Kidney (tissue), 14 donors: ENCODE results near the gene FAT1. TPM values are rescaled to one million over a fixed set of nuclear protein-coding genes. Genes with fewer than 3 reads are reported as not detected.

Source experiments
- DNase-seq, 5 donors: peaks; one replicate each; pipeline ENCODE4 v3.0.0-alpha.2; 2013 to 2020
- FAIRE-seq: peaks from 2 replicates; lab custom pipeline; 2012; peaks lifted over from hg19 to GRCh38; lab: Jason Lieb, UNC
- H3K27ac ChIP-seq, 2 donors: one replicate each; pipeline ENCODE4 v1.7.0; 2013; ENCODE audit warnings: low read depth in 2 of 2, low read length in 2 of 2, inconsistent platforms in 1 of 2
- H3K27me3 ChIP-seq: one replicate; pipeline ENCODE4 v1.7.1; 2013; ENCODE audit warnings: low read length, inconsistent platforms; ENCODE audit not compliant: control insufficient read depth, insufficient read depth
- H3K36me3 ChIP-seq, 3 donors: one replicate each; pipeline versions ENCODE4 v1.7.0 to v1.7.1; 2013; ENCODE audit warnings: low read length in 3 of 3, control low read depth in 1 of 3, inconsistent platforms in 1 of 3; ENCODE audit not compliant: insufficient read depth in 3 of 3, control insufficient read depth in 2 of 3
- H3K4me1 ChIP-seq, 3 donors: one replicate each; pipeline versions ENCODE4 v1.7.0 to v1.7.1; 2013; ENCODE audit warnings: low read length in 3 of 3, inconsistent platforms in 1 of 3, low read depth in 1 of 3; ENCODE audit not compliant: control insufficient read depth in 2 of 3, insufficient read depth in 2 of 3
- H3K4me3 ChIP-seq, 3 donors: one replicate each; pipeline versions ENCODE4 v1.7.0 to v1.8.1; 2013; ENCODE audit warnings: low read length in 3 of 3, control low read depth in 1 of 3, inconsistent platforms in 1 of 3
- H3K9ac ChIP-seq, 3 donors: one replicate each; pipeline versions ENCODE4 v1.7.0 to v1.7.1; 2013; ENCODE audit warnings: low read length in 3 of 3, control low read depth in 1 of 3, inconsistent platforms in 1 of 3
- H3K9me3 ChIP-seq, 3 donors: one replicate each; pipeline versions ENCODE4 v1.7.0 to v1.7.1; 2013; ENCODE audit warnings: low read length in 3 of 3, control low read depth in 1 of 3, inconsistent platforms in 1 of 3; ENCODE audit not compliant: control insufficient read depth in 2 of 3, insufficient read depth in 1 of 3
- intact Hi-C: fragments of 100-400 bp; cut with DNase I; formaldehyde crosslinking; loops from one replicate; pipeline ENCODE4 v1.11.1; 2022
- polyA plus RNA-seq: library from polyadenylated mRNA; stranded (reverse); fragments of 350-450 nt; fragmentation: Illumina TruSeq; extraction: RNeasy Lipid Tissue Mini Kit (QIAGEN cat#74804); gene quantifications from one replicate; pipeline ENCODE4 v1.2.3, GENCODE V29; 2014; ENCODE audit warnings: low read depth, low replicate concordance; ENCODE audit not compliant: insufficient read depth
- total RNA-seq: library from RNA; stranded (reverse); fragmentation: NEBNext Ultra II Directional; extraction: Animal tissue kit (Norgen Biotek cat#: 25700); gene quantifications from one replicate; pipeline ENCODE4 v1.2.1, GENCODE V29; 2021
- TF ChIP-seq, protein P1 (sequence below): IDR thresholded peaks from 3 replicates; pipeline ENCODE4 v1.5.1; 2012; ENCODE audit warnings: mild to moderate bottlenecking, moderate library complexity, borderline replicate concordance; ENCODE audit not compliant: insufficient read depth; ENCODE audit errors: extremely low read depth
- donor health status: control.
- donor health status: control.
- donor health status: control.
- donor health status: control.
- donor health status: control.
- donor health status: DM: yes; HTN: yes; CAD: no.
- donor health status: Normal renal cell carcinoma (clear cell type).

Gene FAT1
- total and polyA plus RNA-seq, 2 donors from 2014 or later: 62.2 to 254 TPM

DNA sequence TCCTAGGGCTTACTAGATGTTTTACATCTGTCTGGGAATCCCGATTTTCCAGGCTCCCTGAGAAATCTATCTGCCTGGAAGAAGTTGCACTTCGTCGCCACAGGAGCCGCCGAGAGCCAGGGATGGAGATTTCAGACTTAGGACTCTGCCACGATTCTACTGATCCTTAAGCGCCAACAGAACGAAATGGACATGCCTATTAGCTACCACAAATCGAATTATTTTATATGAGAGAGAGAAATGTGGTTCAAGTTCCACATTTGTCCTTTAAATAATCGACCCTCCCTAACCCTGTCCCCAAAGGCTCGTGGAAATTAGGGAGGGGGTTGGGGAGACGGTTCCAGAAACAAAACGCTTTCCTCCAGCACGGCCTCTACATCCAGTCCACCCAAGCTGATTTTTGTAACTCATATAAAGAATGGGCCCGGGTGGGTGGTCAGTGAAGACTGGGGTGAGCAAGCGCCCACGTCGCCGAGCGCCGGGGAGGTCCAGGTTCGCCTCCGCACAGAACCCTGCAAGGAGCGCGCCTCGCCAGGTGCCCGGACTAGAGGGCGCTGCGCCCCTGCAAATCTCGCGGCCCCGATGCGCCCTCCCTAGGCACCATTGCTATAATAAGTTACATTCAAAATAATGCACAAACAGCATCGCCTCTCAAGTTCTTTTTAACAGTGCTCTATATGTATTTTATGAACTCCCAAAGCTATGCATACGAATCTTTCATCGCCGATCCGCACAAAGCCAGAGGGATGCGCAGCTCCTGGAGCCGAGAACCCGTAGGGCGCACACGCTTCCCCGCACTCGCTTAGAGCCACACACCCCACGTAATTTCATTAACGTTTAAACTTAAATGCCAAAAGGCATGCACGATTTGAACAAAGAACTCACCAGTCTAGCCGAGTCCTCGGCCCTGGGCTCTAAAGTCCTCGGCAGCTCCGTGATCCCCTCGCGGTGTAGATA lies 2.1 kb upstream of the FAT1 start:
- Histone ChIP-seq H3K27ac (peak overlapping the region; percentile 85 to 90), H3K9ac (peak overlapping the region; percentile 50 to 93 (median 92)), H3K9me3 (no peaks in the 10 kb centered on the region), H3K4me3 (peak overlapping the region; percentile 87 to 94 (median 92)), H3K4me1 (no peaks in the 10 kb centered on the region), H3K36me3 (no peaks in the 10 kb centered on the region), H3K27me3 (no peaks in the 10 kb centered on the region)
- TF ChIP-seq, protein P1, sequence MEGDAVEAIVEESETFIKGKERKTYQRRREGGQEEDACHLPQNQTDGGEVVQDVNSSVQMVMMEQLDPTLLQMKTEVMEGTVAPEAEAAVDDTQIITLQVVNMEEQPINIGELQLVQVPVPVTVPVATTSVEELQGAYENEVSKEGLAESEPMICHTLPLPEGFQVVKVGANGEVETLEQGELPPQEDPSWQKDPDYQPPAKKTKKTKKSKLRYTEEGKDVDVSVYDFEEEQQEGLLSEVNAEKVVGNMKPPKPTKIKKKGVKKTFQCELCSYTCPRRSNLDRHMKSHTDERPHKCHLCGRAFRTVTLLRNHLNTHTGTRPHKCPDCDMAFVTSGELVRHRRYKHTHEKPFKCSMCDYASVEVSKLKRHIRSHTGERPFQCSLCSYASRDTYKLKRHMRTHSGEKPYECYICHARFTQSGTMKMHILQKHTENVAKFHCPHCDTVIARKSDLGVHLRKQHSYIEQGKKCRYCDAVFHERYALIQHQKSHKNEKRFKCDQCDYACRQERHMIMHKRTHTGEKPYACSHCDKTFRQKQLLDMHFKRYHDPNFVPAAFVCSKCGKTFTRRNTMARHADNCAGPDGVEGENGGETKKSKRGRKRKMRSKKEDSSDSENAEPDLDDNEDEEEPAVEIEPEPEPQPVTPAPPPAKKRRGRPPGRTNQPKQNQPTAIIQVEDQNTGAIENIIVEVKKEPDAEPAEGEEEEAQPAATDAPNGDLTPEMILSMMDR: peak; percentile 74
- intact Hi-C loops: no loop called here
- peak; percentile 89 to 94 (median 91) for DNase-seq
- no peak for FAIRE-seq

- TF ChIP-seq, protein P1: no peak
- intact Hi-C loops: no loop called here
- peak overlapping the region; percentile 85 to 90 for H3K27ac ChIP-seq
- no peaks in the 10 kb centered on the region for H3K27me3 ChIP-seq
- H3K9ac ChIP-seq: peak overlapping the region; percentile 37 to 93 (median 92)
- no peaks in the 10 kb centered on the region for H3K36me3 ChIP-seq
- peak in 4 of 5 donors; percentile 42 to 81 (median 66) for DNase-seq
- peaks cover 0 to 1% (median 0%) of the 10 kb centered on the region in 3 donors for H3K9me3 ChIP-seq
- FAIRE-seq: no peak
- no peaks in the 10 kb centered on the region for H3K4me1 ChIP-seq
- peak overlapping the region; percentile 87 to 94 (median 92) for H3K4me3 ChIP-seq
These were observed 1.3 kb upstream of the FAT1 start for GRCh38 chr4:186724864-186725468.

DNA sequence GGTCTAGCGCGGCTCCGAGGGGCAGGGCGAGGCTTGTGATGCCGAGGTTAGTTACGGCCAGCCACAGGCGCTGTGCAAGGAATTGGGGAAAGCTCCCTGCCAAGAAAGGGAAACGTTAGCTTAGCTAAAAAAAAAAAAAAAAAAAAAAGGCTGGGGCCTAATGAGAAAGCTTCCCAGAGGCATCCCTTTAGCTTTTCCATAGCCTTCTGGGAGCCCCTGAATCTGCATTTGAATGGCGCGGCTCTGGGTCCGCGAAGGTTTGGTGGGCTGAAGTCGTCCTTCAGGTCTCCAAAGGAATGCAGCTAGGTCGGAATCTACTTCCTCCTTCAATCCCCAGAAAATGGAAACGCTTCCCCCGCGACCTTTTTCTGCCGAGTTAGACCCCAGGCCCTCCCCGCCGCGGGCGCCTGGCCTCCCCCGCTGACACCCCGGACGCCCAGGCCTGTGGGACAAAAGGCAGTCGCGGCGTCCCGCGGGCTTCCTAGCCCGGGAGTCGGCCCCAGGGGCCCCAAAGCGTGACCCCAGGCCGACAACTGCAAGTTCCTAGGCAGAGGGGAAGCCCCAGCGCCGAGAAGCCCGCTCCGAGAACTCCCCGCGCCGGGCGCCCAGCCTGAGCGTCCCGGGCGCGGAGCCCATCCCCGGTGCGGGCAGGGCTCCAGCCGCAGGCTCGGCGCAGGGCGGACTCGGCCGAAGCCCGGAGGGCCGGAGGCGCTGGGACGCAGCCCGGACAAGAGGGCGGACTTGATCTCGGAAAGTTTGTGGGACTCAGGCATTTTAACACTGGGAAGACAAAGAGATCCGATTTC lies 605 bp upstream of the FAT1 start:
- DNase-seq (peak; percentile 70 to 88 (median 77)), FAIRE-seq (no peak)
- intact Hi-C loops: no loop called here
- Histone ChIP-seq H3K9ac (peak overlapping the region; percentile 46 to 93 (median 92)), H3K9me3 (peaks cover 0 to 8% (median 0%) of the 10 kb centered on the region in 3 donors), H3K27ac (peak overlapping the region; percentile 85 to 90), H3K4me3 (peak overlapping the region; percentile 87 to 94 (median 92)), H3K4me1 (no peaks in the 10 kb centered on the region), H3K27me3 (no peaks in the 10 kb centered on the region), H3K36me3 (no peaks in the 10 kb centered on the region)
- TF ChIP-seq, protein P1: no peak
